Subcutaneous abdominal adipose tissue (tissue), 5 donors: ENCODE measurements around the gene ADAMTS7.
"Not testable (repeated sequence)": the region's sequence is repeated elsewhere in the genome, so short reads cannot be mapped to it uniquely, and the experiment has no call there.

ENCODE experiments used
- H3K27ac ChIP-seq: one replicate; pipeline ENCODE4 v1.7.0; 2013; ENCODE audit warnings: low read depth, mild to moderate bottlenecking, inconsistent platforms, low read length, moderate library complexity
- H3K27me3 ChIP-seq, 5 donors: one replicate each; pipeline ENCODE4 v1.7.0; 2013; ENCODE audit warnings: low read length in 5 of 5, inconsistent platforms in 1 of 5; ENCODE audit not compliant: control insufficient read depth in 5 of 5, insufficient read depth in 4 of 5
- H3K36me3 ChIP-seq, 5 donors: one replicate each; pipeline ENCODE4 v1.7.0; 2013; ENCODE audit warnings: low read length in 5 of 5; ENCODE audit not compliant: control insufficient read depth in 5 of 5, insufficient read depth in 5 of 5
- H3K4me1 ChIP-seq, 5 donors: one replicate each; pipeline ENCODE4 v1.7.0; 2013; ENCODE audit warnings: low read length in 5 of 5, mild to moderate bottlenecking in 3 of 5, moderate library complexity in 1 of 5; ENCODE audit not compliant: control insufficient read depth in 5 of 5, insufficient read depth in 5 of 5
- H3K4me3 ChIP-seq, 5 donors: one replicate each; pipeline ENCODE4 v1.7.0; 2013; ENCODE audit warnings: low read length in 5 of 5, low read depth in 1 of 5
- H3K9ac ChIP-seq, 5 donors: one replicate each; pipeline ENCODE4 v1.7.0; 2013; ENCODE audit warnings: low read length in 5 of 5, mild to moderate bottlenecking in 4 of 5, moderate library complexity in 3 of 5
- H3K9me3 ChIP-seq, 5 donors: one replicate each; pipeline ENCODE4 v1.7.0; 2013; ENCODE audit warnings: low read length in 5 of 5; ENCODE audit not compliant: control insufficient read depth in 5 of 5
- donor health status: healthy.
- donor health status: healthy.
- donor health status: healthy.
- donor health status: healthy.
- donor health status: healthy.

ADAMTS7 gene

DNA sequence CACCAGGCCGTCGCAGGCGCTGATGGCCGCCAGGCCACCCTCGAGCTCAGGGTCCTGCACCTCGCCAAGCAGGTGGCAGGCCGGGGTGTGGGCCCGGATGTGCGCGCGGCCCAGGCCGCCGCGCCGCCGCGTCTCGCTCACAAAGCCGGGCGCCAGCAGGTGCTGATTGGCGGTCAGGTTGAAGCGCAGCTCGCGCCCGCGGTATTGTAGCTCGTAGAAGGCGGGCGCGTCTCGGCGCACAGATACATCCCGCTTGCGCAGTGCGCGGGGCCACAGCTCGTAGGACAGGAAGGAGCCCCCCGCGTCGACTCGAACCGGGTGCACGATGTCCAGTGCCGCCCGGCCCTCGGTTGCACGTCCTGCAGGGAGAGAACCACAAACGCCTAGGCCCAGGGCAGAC lies 11.1 kb downstream of the ADAMTS7 start:
- Histone ChIP-seq H3K9me3 (no peaks in the 10 kb centered on the region), H3K9ac (no peak overlapping the region), H3K36me3 (peaks cover 0 to 17% (median 11%) of the 10 kb centered on the region in 5 donors), H3K27me3 (no peaks in the 10 kb centered on the region), H3K4me3 (no peak overlapping the region), H3K27ac (no peak overlapping the region), H3K4me1 (peaks cover 0 to 9% (median 7%) of the 10 kb centered on the region in 5 donors)

- H3K9me3 ChIP-seq, H3K27me3 ChIP-seq, H3K4me3 ChIP-seq, H3K27ac ChIP-seq, H3K4me1 ChIP-seq, H3K9ac ChIP-seq: not testable (repeated sequence)
- H3K36me3 ChIP-seq, result peaks cover 0 to 18% (median 14%) of the 10 kb centered on the region in 5 donors
Observed at GRCh38 chr15:78799102-78799501, 12.2 kb downstream of the ADAMTS7 start.

DNA sequence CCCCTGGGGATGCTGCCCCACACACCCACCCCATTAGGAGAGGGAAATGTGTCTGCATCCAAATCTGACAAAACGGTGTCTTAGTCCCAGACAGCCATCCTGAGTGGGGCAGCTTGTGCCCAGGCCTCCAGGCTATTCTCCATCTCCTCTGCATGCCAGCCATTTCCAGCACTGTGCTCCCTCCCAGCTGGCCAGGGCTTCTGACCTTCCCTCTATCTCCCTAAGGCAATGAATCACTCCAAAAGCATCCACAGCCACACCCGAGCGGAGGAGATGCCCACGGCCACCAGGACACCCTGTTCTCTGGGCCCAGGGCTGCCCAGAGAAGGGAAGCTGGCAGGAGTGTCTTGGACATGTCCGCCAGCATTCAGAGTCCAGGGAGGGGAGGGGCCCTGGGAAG lies 12.9 kb downstream of the ADAMTS7 start:
- not testable (repeated sequence) for H3K4me3 ChIP-seq, H3K27me3 ChIP-seq, H3K9ac ChIP-seq, H3K9me3 ChIP-seq, H3K27ac ChIP-seq, H3K4me1 ChIP-seq
- peaks cover 0 to 18% (median 14%) of the 10 kb centered on the region in 5 donors for H3K36me3 ChIP-seq

DNA sequence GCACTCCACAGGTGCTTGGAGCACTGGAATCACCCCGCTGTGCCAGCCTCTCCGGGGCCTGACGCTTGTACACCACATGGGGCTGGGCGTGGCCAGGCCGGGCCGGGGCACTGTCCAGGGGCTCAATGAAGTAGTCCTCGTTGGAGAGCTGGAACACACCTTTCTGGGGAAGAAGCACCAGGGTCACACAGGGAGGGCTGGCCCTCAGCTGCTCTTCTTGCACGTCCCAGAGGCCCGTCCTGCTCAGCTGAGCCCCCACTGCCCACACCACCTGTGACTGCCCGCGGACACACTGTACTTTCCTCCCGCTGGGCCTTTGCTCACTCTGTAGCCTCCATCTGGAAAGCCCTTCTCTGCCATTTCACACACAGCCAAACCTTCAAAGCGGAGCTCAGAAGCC lies 13.3 kb downstream of the ADAMTS7 start:
- H3K9me3 ChIP-seq, result no peaks in the 10 kb centered on the region
- no peak overlapping the region for H3K4me3 ChIP-seq
- H3K36me3 ChIP-seq, result peaks cover 0 to 18% (median 14%) of the 10 kb centered on the region in 5 donors
- H3K4me1 ChIP-seq, result peaks cover 0 to 9% (median 7%) of the 10 kb centered on the region in 5 donors
- no peak overlapping the region for H3K27ac ChIP-seq
- H3K9ac ChIP-seq, result no peak overlapping the region
- no peaks in the 10 kb centered on the region for H3K27me3 ChIP-seq

DNA sequence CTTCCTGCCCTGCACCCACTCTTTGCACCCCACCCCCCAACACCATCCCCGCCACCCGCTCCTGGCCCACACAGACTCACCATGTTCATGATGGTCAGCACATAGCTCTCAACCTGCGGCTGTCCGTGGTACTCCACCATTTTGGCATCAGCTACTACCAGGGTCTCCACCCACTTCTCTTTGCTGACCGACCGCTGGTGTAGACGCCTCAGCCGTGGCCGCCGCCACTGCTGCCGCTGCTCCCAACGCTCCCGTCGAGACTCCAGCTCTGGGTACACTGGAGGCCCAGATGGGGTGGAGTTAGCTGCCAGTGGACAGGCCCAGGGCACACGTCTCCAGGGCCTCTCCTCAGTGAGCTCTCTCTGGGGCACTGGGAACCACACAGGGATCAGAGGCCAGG lies 14.8 kb downstream of the ADAMTS7 start:
- Histone ChIP-seq H3K4me1 (peaks cover 0 to 9% (median 7%) of the 10 kb centered on the region in 5 donors), H3K4me3 (no peak overlapping the region), H3K9ac (no peak overlapping the region), H3K27ac (no peak overlapping the region), H3K9me3 (no peaks in the 10 kb centered on the region), H3K27me3 (no peaks in the 10 kb centered on the region), H3K36me3 (peaks cover 0 to 21% (median 14%) of the 10 kb centered on the region in 5 donors)

GRCh38 chr15:78795043-78795442 lies 16.2 kb downstream of the ADAMTS7 start:
- Histone ChIP-seq H3K36me3 (peaks cover 0 to 35% (median 21%) of the 10 kb centered on the region in 5 donors), H3K27me3 (no peaks in the 10 kb centered on the region), H3K4me1 (peaks cover 0 to 9% (median 7%) of the 10 kb centered on the region in 5 donors), H3K27ac (no peak overlapping the region), H3K9me3 (no peaks in the 10 kb centered on the region), H3K4me3 (no peak overlapping the region), H3K9ac (no peak overlapping the region)

GRCh38 chr15:78794446-78794845 lies 16.8 kb downstream of the ADAMTS7 start:
- not testable (repeated sequence) for H3K4me1 ChIP-seq, H3K9ac ChIP-seq, H3K9me3 ChIP-seq, H3K4me3 ChIP-seq, H3K27me3 ChIP-seq, H3K27ac ChIP-seq
- H3K36me3 ChIP-seq, result peaks cover 0 to 41% (median 25%) of the 10 kb centered on the region in 5 donors

GRCh38 chr15:78791357-78791756 lies 19.9 kb downstream of the ADAMTS7 start:
- H3K27ac ChIP-seq, result no peak overlapping the region
- no peaks in the 10 kb centered on the region for H3K27me3 ChIP-seq
- no peak overlapping the region for H3K4me3 ChIP-seq
- H3K9me3 ChIP-seq, result no peaks in the 10 kb centered on the region
- no peaks in the 10 kb centered on the region for H3K4me1 ChIP-seq
- peaks cover 0 to 48% (median 32%) of the 10 kb centered on the region in 5 donors for H3K36me3 ChIP-seq
- no peak overlapping the region for H3K9ac ChIP-seq

GRCh38 chr15:78790027-78790426 lies 21.2 kb downstream of the ADAMTS7 start:
- Histone ChIP-seq H3K27ac (no peak overlapping the region), H3K9ac (no peak overlapping the region), H3K4me1 (no peaks in the 10 kb centered on the region), H3K4me3 (no peak overlapping the region), H3K9me3 (no peaks in the 10 kb centered on the region), H3K36me3 (peaks cover 0 to 35% (median 22%) of the 10 kb centered on the region in 5 donors), H3K27me3 (no peaks in the 10 kb centered on the region)

DNA sequence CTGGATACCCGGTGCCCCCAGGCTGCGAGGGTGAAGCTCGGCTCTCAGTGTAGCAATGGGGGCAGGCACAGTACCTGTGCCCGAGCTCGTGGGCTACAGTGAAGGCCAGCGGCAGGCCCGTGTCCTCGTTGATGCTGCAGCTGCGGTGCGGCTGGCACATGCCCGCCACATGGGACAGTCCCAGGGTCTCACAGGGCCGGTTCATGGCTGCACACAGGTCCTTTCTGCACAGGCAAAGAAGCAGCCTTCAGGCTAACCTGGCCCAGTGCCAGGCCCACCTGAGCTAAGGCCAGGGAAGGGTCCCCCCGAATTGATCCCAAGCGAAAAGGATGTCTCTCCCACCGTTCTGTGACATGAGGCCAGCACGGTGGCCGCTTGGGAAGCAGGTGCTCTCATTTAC lies 21.6 kb downstream of the ADAMTS7 start:
- H3K27me3 ChIP-seq, result no peaks in the 10 kb centered on the region
- no peaks in the 10 kb centered on the region for H3K9me3 ChIP-seq
- no peak overlapping the region for H3K27ac ChIP-seq
- no peaks in the 10 kb centered on the region for H3K4me1 ChIP-seq
- H3K36me3 ChIP-seq, result peaks cover 0 to 33% (median 22%) of the 10 kb centered on the region in 5 donors
- no peak overlapping the region for H3K9ac ChIP-seq
- H3K4me3 ChIP-seq, result no peak overlapping the region
